ENCODE results near the gene ASMTL.

Gene ASMTL

DNA sequence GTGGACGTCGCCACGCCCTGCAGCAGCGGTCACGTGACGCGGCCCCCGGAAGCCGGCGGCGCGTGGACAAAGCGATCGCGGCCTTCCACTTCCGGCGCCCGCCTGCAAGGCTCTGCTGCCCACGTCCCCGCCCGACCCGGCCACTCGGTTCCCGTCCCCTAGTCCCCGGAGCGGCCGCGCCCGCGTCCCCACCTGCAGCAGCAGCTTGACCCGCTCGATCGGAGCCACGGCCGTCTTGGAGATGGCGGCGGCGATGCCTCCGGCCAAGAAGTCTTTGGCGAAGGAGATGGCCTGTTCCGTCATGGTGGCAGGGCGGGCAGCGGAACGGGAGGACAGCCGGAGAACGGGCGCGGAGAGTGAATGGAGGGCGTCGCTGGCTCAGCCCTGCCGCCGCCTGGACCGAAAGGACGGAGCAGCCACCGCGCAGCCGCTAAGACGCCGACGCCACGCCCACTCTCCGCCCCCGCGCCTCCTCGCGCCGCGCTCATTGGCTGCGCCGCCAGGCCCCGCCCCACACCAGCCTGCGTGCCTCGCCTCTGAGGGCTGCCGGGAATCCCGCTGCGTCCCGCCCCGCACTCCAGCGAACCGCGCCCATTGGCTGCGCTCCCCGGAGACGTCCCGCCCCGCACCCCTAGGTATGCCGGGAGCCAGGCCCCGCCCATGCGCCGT, 60.9 kb downstream of the ASMTL start, which contains the start of gene SLC25A6:
Gene SLC25A6, minus strand, starts transcription at position 407 of the 669 bp plus-strand sequence. Its CDS starts 104 bp downstream, at position 303.
- ChIA-PET CTCF (no interaction called here), POLR2A (no interaction called here)
- TF ChIP-seq ELF4 (IDR thresholded peaks at IDR 0.05) = peak; percentile 67; the same call in 1 of the 2 replicates
- no peak for TF ChIP-seq CTBP1 (IDR thresholded peaks at IDR 0.05; ENCODE audit: borderline replicate concordance)
- 0 out of 2 replicates have a peak, but pooled peaks have one; percentile 84 for TF ChIP-seq HDGF (IDR thresholded peaks at IDR 0.05; ENCODE audit: borderline replicate concordance)
- TF ChIP-seq L3MBTL2 (conservative IDR thresholded peaks at IDR 0.05) = peak; percentile 5
- TF ChIP-seq FOXA1 (IDR thresholded peaks at IDR 0.05) = no peak
- TF ChIP-seq SP1 (IDR thresholded peaks at IDR 0.05) = no peak
- no peak for TF ChIP-seq FOXM1 (IDR thresholded peaks at IDR 0.05; ENCODE audit: borderline replicate concordance)
- DNase-seq (ENCODE audit: extremely low spot score) = peak; percentile 97

DNA sequence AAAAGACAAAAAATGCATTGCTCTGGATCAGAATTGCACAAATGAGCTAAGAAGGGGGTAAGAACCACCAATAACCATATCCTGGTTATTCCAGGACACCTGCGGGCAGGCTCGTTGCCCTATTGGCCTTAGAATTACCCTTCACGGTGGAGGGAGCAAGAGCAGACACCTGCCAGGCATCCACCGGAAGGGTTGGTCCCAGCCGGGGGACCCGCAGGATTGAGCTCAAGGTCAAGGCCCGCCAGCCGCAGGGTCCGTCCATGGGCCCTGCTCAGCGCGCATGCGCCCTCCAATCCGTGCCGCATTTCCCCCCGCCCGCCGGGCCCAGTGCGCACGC, 61.4 kb downstream of the ASMTL start:
- POLR2A ChIA-PET = no interaction called here
- CTCF ChIA-PET = no interaction called here
- TF ChIP-seq HDGF (IDR thresholded peaks at IDR 0.05; ENCODE audit: borderline replicate concordance) (0 out of 2 replicates have a peak, but pooled peaks have one; percentile 15), BHLHE40 (IDR thresholded peaks at IDR 0.05; ENCODE audit: borderline replicate concordance) (no peak), TARDBP (IDR thresholded peaks at IDR 0.05) (no peak), ARNT (IDR thresholded peaks at IDR 0.05) (no peak)
- DNase-seq (ENCODE audit: extremely low spot score) = peak; percentile 90

DNA sequence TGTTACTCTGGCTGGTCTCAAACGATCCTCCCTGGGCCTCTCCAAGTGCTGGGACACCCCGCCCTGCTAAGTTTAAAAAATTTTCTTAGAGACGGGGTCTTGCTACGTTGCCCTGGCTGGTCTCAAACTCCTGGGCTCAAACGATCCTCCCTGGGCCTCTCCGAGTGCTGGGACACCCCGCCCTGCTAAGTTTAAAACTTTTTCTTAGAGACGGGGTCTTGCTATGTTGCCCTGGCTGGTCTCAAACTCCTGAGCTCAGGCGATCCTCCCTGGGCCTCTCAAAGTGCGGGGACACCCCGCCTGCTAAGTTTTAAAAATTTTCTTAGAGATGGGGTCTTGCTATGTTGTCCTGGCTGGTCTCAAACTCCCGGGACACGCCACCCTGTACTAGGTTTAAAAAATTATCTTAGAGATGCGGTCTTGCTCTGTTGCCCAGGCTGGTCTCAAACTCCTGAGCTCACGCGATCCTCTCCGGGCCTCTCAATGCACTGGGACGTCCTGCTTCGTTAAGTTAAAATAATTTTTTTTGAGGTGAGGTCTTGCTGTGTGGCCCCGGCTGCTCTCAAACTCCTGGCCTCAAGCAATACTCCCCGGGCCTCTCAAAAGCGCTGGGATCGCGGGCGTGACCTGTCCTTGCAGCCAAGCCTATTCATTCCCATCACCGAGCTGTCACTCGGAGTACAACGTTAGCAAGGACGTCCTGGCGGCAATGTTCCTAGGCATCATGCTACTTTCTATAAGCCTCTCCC, 61.9 kb downstream of the ASMTL start:
- ChIA-PET POLR2A (no interaction called here), CTCF (no interaction called here)
- DNase-seq (ENCODE audit: extremely low spot score) = no peak
- no peak for TF ChIP-seq SP1 (IDR thresholded peaks at IDR 0.05)
- TF ChIP-seq FOXA1 (IDR thresholded peaks at IDR 0.05) = no peak
- TF ChIP-seq L3MBTL2 (conservative IDR thresholded peaks at IDR 0.05) = no peak
- no peak for TF ChIP-seq SUZ12 (IDR thresholded peaks at IDR 0.05)
- no peak for TF ChIP-seq NFRKB (IDR thresholded peaks at IDR 0.05)
- TF ChIP-seq TARDBP (IDR thresholded peaks at IDR 0.05) = no peak
- TF ChIP-seq FOXM1 (IDR thresholded peaks at IDR 0.05; ENCODE audit: borderline replicate concordance) = no peak
- no peak for TF ChIP-seq ZNF384 (IDR thresholded peaks at IDR 0.05)
- TF ChIP-seq, protein P1, sequence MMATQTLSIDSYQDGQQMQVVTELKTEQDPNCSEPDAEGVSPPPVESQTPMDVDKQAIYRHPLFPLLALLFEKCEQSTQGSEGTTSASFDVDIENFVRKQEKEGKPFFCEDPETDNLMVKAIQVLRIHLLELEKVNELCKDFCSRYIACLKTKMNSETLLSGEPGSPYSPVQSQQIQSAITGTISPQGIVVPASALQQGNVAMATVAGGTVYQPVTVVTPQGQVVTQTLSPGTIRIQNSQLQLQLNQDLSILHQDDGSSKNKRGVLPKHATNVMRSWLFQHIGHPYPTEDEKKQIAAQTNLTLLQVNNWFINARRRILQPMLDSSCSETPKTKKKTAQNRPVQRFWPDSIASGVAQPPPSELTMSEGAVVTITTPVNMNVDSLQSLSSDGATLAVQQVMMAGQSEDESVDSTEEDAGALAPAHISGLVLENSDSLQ (IDR thresholded peaks at IDR 0.05) = no peak
- TF ChIP-seq FOXK2 (IDR thresholded peaks at IDR 0.05) = no peak
- TF ChIP-seq ELF4 (IDR thresholded peaks at IDR 0.05) = no peak
- TF ChIP-seq LEF1 (IDR thresholded peaks at IDR 0.05; ENCODE audit: borderline replicate concordance) = no peak

GRCh38 chrX:1389993-1390285, 62.8 kb downstream of the ASMTL start:
- POLR2A ChIA-PET = no interaction called here
- no peak for TF ChIP-seq CTBP1 (IDR thresholded peaks at IDR 0.05; ENCODE audit: borderline replicate concordance)
- TF ChIP-seq ARNT (IDR thresholded peaks at IDR 0.05) = no peak
- TF ChIP-seq ELF4 (IDR thresholded peaks at IDR 0.05) = no peak
- no peak for TF ChIP-seq L3MBTL2 (conservative IDR thresholded peaks at IDR 0.05)
- TF ChIP-seq HDGF (IDR thresholded peaks at IDR 0.05; ENCODE audit: borderline replicate concordance) = no peak
- no peak for TF ChIP-seq FOXK2 (IDR thresholded peaks at IDR 0.05)
- TF ChIP-seq NFRKB (IDR thresholded peaks at IDR 0.05) = no peak
- TF ChIP-seq FOXM1 (IDR thresholded peaks at IDR 0.05; ENCODE audit: borderline replicate concordance) = no peak
- no peak for TF ChIP-seq BHLHE40 (IDR thresholded peaks at IDR 0.05; ENCODE audit: borderline replicate concordance)

DNA sequence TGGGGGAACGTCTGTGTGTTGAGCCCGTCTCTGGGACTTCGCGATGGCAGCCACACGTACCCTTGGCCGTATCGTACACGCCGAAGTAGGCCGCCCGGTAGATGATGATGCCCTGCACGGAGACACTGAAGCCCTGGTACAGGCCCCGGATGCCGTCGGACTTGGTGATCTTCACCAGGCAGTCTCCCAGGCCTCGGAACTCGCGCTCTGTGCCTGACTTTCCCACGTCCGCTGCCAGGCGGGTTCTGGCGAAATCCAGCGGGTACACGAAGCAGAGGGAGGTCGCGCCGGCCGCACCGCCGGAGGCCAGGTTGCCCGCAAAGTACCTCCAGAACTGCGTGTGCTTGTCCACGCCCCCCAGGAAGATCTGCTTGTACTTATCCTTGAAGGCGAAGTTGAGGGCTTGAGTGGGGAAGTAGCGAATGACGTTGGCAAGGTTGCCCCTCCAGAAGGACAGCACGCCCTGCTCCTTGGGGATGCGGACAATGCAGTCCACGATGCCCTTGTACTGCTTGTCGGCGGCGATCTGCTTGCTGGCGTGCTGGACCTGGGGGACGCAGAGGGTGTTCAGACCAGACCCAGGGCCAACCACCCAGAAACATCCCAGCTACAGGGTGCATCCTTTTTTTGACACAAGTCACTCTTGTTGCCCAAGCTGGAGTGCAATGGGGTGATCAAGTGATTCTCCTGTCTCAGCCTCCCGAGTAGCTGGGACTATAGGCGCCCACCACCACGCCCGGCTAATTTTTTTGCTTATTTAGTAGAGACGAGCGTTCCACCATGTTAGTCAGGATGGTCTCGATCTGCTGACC, 63.3 kb downstream of the ASMTL start:
- no peak for TF ChIP-seq L3MBTL2 (conservative IDR thresholded peaks at IDR 0.05)
- no peak for TF ChIP-seq FOXA1 (IDR thresholded peaks at IDR 0.05)
- no peak for TF ChIP-seq CTBP1 (IDR thresholded peaks at IDR 0.05; ENCODE audit: borderline replicate concordance)
- TF ChIP-seq FOXM1 (IDR thresholded peaks at IDR 0.05; ENCODE audit: borderline replicate concordance) = no peak
- no peak for TF ChIP-seq SP1 (IDR thresholded peaks at IDR 0.05)
- no peak for TF ChIP-seq ELF4 (IDR thresholded peaks at IDR 0.05)
- TF ChIP-seq FOXK2 (IDR thresholded peaks at IDR 0.05) = no peak
- no peak for TF ChIP-seq ARNT (IDR thresholded peaks at IDR 0.05)
- no peak for TF ChIP-seq TARDBP (IDR thresholded peaks at IDR 0.05)
- TF ChIP-seq HDGF (IDR thresholded peaks at IDR 0.05; ENCODE audit: borderline replicate concordance) = no peak
- no peak for TF ChIP-seq SUZ12 (IDR thresholded peaks at IDR 0.05)
- TF ChIP-seq BHLHE40 (IDR thresholded peaks at IDR 0.05; ENCODE audit: borderline replicate concordance) = no peak
- TF ChIP-seq ZNF384 (IDR thresholded peaks at IDR 0.05) = no peak
- TF ChIP-seq, protein P1 (IDR thresholded peaks at IDR 0.05) = no peak
- ChIA-PET POLR2A (no interaction called here), CTCF (no interaction called here)
- DNase-seq (ENCODE audit: extremely low spot score) = no peak

More at GRCh38 chrX:1389993-1390285, 62.8 kb downstream of the ASMTL start:
- DNase-seq (ENCODE audit: extremely low spot score) = no peak
- CTCF ChIA-PET = no interaction called here

- ChIA-PET POLR2A (no interaction called here), CTCF (no interaction called here)
- no peak for TF ChIP-seq SP1 (IDR thresholded peaks at IDR 0.05)
- no peak for TF ChIP-seq FOXK2 (IDR thresholded peaks at IDR 0.05)
- no peak for TF ChIP-seq L3MBTL2 (conservative IDR thresholded peaks at IDR 0.05)
- no peak for TF ChIP-seq HDGF (IDR thresholded peaks at IDR 0.05; ENCODE audit: borderline replicate concordance)
- no peak for TF ChIP-seq ELF4 (IDR thresholded peaks at IDR 0.05)
- TF ChIP-seq BHLHE40 (IDR thresholded peaks at IDR 0.05; ENCODE audit: borderline replicate concordance) = no peak
- TF ChIP-seq LEF1 (IDR thresholded peaks at IDR 0.05; ENCODE audit: borderline replicate concordance) = no peak
- no peak for TF ChIP-seq FOXA1 (IDR thresholded peaks at IDR 0.05)
- no peak for TF ChIP-seq ARNT (IDR thresholded peaks at IDR 0.05)
- no peak for TF ChIP-seq FOXM1 (IDR thresholded peaks at IDR 0.05; ENCODE audit: borderline replicate concordance)
- no peak for TF ChIP-seq SUZ12 (IDR thresholded peaks at IDR 0.05)
- no peak for TF ChIP-seq CTBP1 (IDR thresholded peaks at IDR 0.05; ENCODE audit: borderline replicate concordance)
- TF ChIP-seq NFRKB (IDR thresholded peaks at IDR 0.05) = no peak
- TF ChIP-seq TARDBP (IDR thresholded peaks at IDR 0.05) = no peak
- TF ChIP-seq, protein P1 (IDR thresholded peaks at IDR 0.05) = no peak
- no peak for TF ChIP-seq ZNF384 (IDR thresholded peaks at IDR 0.05)
- DNase-seq (ENCODE audit: extremely low spot score) = no peak
Observed at GRCh38 chrX:1388651-1389050, 64.1 kb downstream of the ASMTL start.
